H9 (cell line): ENCODE results near the gene ITGA2. TPM values are rescaled to one million over a fixed set of nuclear protein-coding genes. Genes with fewer than 3 reads are reported as not detected.

Experiments
- DNase-seq: peaks from one replicate; pipeline ENCODE4 v3.0.0-alpha.2; 2017
- H2AFZ ChIP-seq: one replicate; pipeline ENCODE4 v1.6.1; 2013; ENCODE audit warnings: mild to moderate bottlenecking, low read length, control low read depth, moderate library complexity
- H2AK5ac ChIP-seq: 2 replicates; pipeline ENCODE4 v1.6.1; 2013; ENCODE audit warnings: low read length, control low read depth, mixed read lengths; ENCODE audit not compliant: insufficient read length
- H2BK120ac ChIP-seq: one replicate; pipeline ENCODE4 v1.6.1; 2013; ENCODE audit warnings: low read depth, mild to moderate bottlenecking, low read length, control low read depth, inconsistent platforms; ENCODE audit not compliant: poor library complexity, severe bottlenecking
- H2BK12ac ChIP-seq: 2 replicates; pipeline ENCODE4 v1.6.1; 2013; ENCODE audit warnings: low read length, control low read depth, mixed read lengths, low read depth; ENCODE audit not compliant: insufficient read length
- H2BK15ac ChIP-seq: 2 replicates; pipeline ENCODE4 v1.6.1; 2013; ENCODE audit warnings: low read depth, low read length, control low read depth
- H2BK20ac ChIP-seq: one replicate; pipeline ENCODE4 v1.6.1; 2013; ENCODE audit warnings: low read depth, mild to moderate bottlenecking, low read length, control low read depth, inconsistent platforms; ENCODE audit not compliant: poor library complexity, severe bottlenecking
- H2BK5ac ChIP-seq: 2 replicates; pipeline ENCODE4 v1.6.1; 2013; ENCODE audit warnings: low read length, control low read depth, mixed read lengths; ENCODE audit not compliant: insufficient read length
- H3K14ac ChIP-seq: 2 replicates; pipeline ENCODE4 v1.6.1; 2013; ENCODE audit warnings: low read length, control low read depth; ENCODE audit not compliant: insufficient read depth
- H3K18ac ChIP-seq: 2 replicates; pipeline ENCODE4 v1.6.1; 2013; ENCODE audit warnings: low read depth, mild to moderate bottlenecking, mixed read lengths, low read length, control low read depth; ENCODE audit not compliant: insufficient read length
- H3K23ac ChIP-seq: 2 replicates; pipeline ENCODE4 v1.6.1; 2013; ENCODE audit warnings: low read length, control low read depth, mixed read lengths, low read depth; ENCODE audit not compliant: insufficient read length
- H3K23me2 ChIP-seq: 2 replicates; pipeline ENCODE4 v1.6.1; 2013; ENCODE audit warnings: low read depth, mild to moderate bottlenecking, mixed read lengths, low read length, control low read depth; ENCODE audit not compliant: insufficient read length, poor library complexity, severe bottlenecking
- H3K27ac ChIP-seq: 2 replicates; pipeline ENCODE4 v1.5.1; 2013; ENCODE audit warnings: low read length, control low read depth, mixed read lengths, low read depth; ENCODE audit not compliant: insufficient read length
- H3K27me3 ChIP-seq: 2 replicates; pipeline ENCODE4 v1.6.1; 2013; ENCODE audit warnings: low read length, control low read depth, inconsistent platforms; ENCODE audit not compliant: insufficient read depth
- H3K4ac ChIP-seq: 2 replicates; pipeline ENCODE4 v1.6.1; 2013; ENCODE audit warnings: low read depth, mild to moderate bottlenecking, control low read depth, inconsistent platforms, low read length, moderate library complexity
- H3K4me1 ChIP-seq: 2 replicates; pipeline ENCODE4 v1.6.1; 2013; ENCODE audit warnings: low read length, control low read depth, inconsistent platforms; ENCODE audit not compliant: insufficient read depth
- H3K4me2 ChIP-seq: 2 replicates; pipeline ENCODE4 v1.6.1; 2013; ENCODE audit warnings: low read length, control low read depth, mixed read lengths; ENCODE audit not compliant: insufficient read length, insufficient read depth
- H3K56ac ChIP-seq: 2 replicates; pipeline ENCODE4 v1.6.1; 2013; ENCODE audit warnings: low read depth, mild to moderate bottlenecking, mixed read lengths, low read length, control low read depth; ENCODE audit not compliant: insufficient read length
- H3K79me1 ChIP-seq: 2 replicates; pipeline ENCODE4 v1.6.1; 2013; ENCODE audit warnings: low read depth, mild to moderate bottlenecking, moderate library complexity, low read length, control low read depth, inconsistent platforms; ENCODE audit not compliant: insufficient read depth, poor library complexity, severe bottlenecking
- H3K79me2 ChIP-seq: 2 replicates; pipeline ENCODE4 v1.6.1; 2013; ENCODE audit warnings: low read length, control low read depth, inconsistent platforms; ENCODE audit not compliant: insufficient read depth
- H3K9ac ChIP-seq: 2 replicates; pipeline ENCODE4 v1.6.1; 2013; ENCODE audit warnings: low read length, control low read depth, mixed read lengths; ENCODE audit not compliant: insufficient read length; ENCODE audit errors: extremely low read depth
- H3K9me3 ChIP-seq: one replicate; pipeline ENCODE4 v1.6.1; 2013; ENCODE audit warnings: low read depth, low read length, inconsistent platforms; ENCODE audit not compliant: control insufficient read depth
- H3T11ph ChIP-seq: one replicate; pipeline ENCODE4 v1.6.1; 2013; ENCODE audit warnings: mild to moderate bottlenecking, low read length, control low read depth, inconsistent platforms
- H4K20me1 ChIP-seq: one replicate; pipeline ENCODE4 v1.6.1; 2013; ENCODE audit not compliant: control insufficient read depth, insufficient read length, insufficient read depth
- H4K5ac ChIP-seq: 2 replicates; pipeline ENCODE4 v1.6.1; 2013; ENCODE audit warnings: low read depth, mild to moderate bottlenecking, mixed read lengths, low read length, control low read depth; ENCODE audit not compliant: insufficient read length
- H4K8ac ChIP-seq: replicated peaks from 2 replicates; pipeline ENCODE4 v1.6.1; 2013; ENCODE audit warnings: low read length, control low read depth, mixed read lengths, low read depth; ENCODE audit not compliant: insufficient read length
- H4K91ac ChIP-seq: 2 replicates; pipeline ENCODE4 v1.6.1; 2013; ENCODE audit warnings: low read depth, mild to moderate bottlenecking, moderate library complexity, mixed read lengths, low read length, control low read depth; ENCODE audit not compliant: insufficient read length
- H3K27ac Mint-ChIP-seq, 3 experiments: 2 replicates in 2 of 3; 3 replicates in 1 of 3; pipeline ENCODE4 v1.8.0; 2020 to 2021; ENCODE audit warnings: mixed read lengths in 3 of 3, mild to moderate bottlenecking in 1 of 3, moderate library complexity in 1 of 3
- H3K27me3 Mint-ChIP-seq: 2 replicates; pipeline ENCODE4 v1.8.0; 2021; ENCODE audit warnings: low read depth, mild to moderate bottlenecking, moderate library complexity, mixed read lengths
- H3K36me3 Mint-ChIP-seq, 3 experiments: 2 replicates in 2 of 3; 3 replicates in 1 of 3; pipeline ENCODE4 v1.8.0; 2020 to 2021; ENCODE audit warnings: low read depth in 3 of 3, mixed read lengths in 3 of 3; ENCODE audit not compliant: insufficient read depth in 1 of 3
- H3K4me1 Mint-ChIP-seq, 2 experiments: 2 replicates each; pipeline ENCODE4 v1.8.0; 2020; ENCODE audit warnings: mixed read lengths in 2 of 2
- H3K4me3 Mint-ChIP-seq, 2 experiments: 2 replicates in 1 of 2; 3 replicates in 1 of 2; pipeline ENCODE4 v1.8.0; 2020 to 2021; ENCODE audit warnings: mild to moderate bottlenecking in 2 of 2, mixed read lengths in 2 of 2, moderate library complexity in 1 of 2
- H3K9me3 Mint-ChIP-seq, 2 experiments: 2 replicates in 1 of 2; 3 replicates in 1 of 2; pipeline ENCODE4 v1.8.0; 2020; ENCODE audit warnings: mild to moderate bottlenecking in 2 of 2, mixed read lengths in 2 of 2, moderate library complexity in 1 of 2
- CTCF ChIP-seq: fragments of 200-600 bp; sonication (generic); conservative IDR thresholded peaks from 3 replicates; pipeline ENCODE4 v1.8.0; 2021; ENCODE audit warnings: antibody characterized with exemption, mild to moderate bottlenecking
- WGBS: extraction: QIAGEN DNeasy Blood & Tissue Kit; methylation state at CpG from one replicate; pipeline ENCODE4 v1.1.7; 2013; ENCODE audit warnings: missing lambda C conversion rate, low lambda C conversion rate, mixed read lengths; ENCODE audit not compliant: insufficient read length; ENCODE audit errors: extremely low coverage; 5-methylcytosine and 5-hydroxymethylcytosine counted together
- total RNA-seq: library from RNA; stranded (reverse); gene quantifications from 2 replicates; pipeline ENCODE4 v1.2.1, GENCODE V29; 2021

The ITGA2 gene
- total RNA-seq, 1 experiment from 2014 or later: 3.0 TPM

GRCh38 chr5:53011233-53011632 is 22.1 kb downstream of the ITGA2 start:
- WGBS: no CpG with 5 or more reads among the region's 1 CpG
- H3K9ac ChIP-seq: no peak overlapping the region
- Mint-ChIP-seq H3K27ac (peak overlapping the region in 1 of 3 experiments; percentile 5; a peak in 1 of 7 replicates), H3K27me3 (no peaks in the 10 kb centered on the region), H3K4me3 (no peak overlapping the region), H3K4me1 (peaks cover 0 to 9% of the 10 kb centered on the region in 2 experiments; a peak in 2 of 4 replicates), H3K9me3 (no peaks in the 10 kb centered on the region), H3K36me3 (no peaks in the 10 kb centered on the region)
- no peak overlapping the region for H4K5ac ChIP-seq
- H2BK15ac ChIP-seq: no peak overlapping the region
- H3K79me2 ChIP-seq: no peaks in the 10 kb centered on the region
- no peak overlapping the region for H2BK12ac ChIP-seq
- no peak overlapping the region for H2BK5ac ChIP-seq
- no peak overlapping the region for H3K4me2 ChIP-seq
- H2AFZ ChIP-seq: no peak overlapping the region
- H3T11ph ChIP-seq: no peak overlapping the region
- H4K20me1 ChIP-seq: no peaks in the 10 kb centered on the region
- TF ChIP-seq CTCF: no peak
- no peaks in the 10 kb centered on the region for H3K4me1 ChIP-seq
- H2AK5ac ChIP-seq: no peak overlapping the region
- no peak overlapping the region for H3K4ac ChIP-seq
- no peak overlapping the region for H4K91ac ChIP-seq
- H3K23me2 ChIP-seq: no peaks in the 10 kb centered on the region
- H3K9me3 ChIP-seq: no peaks in the 10 kb centered on the region
- H3K27ac ChIP-seq: no peak overlapping the region
- H3K56ac ChIP-seq: no peak overlapping the region
- no peak for DNase-seq
- no peak overlapping the region for H2BK20ac ChIP-seq
- no peaks in the 10 kb centered on the region for H3K79me1 ChIP-seq
- no peak overlapping the region for H3K18ac ChIP-seq
- H3K23ac ChIP-seq: no peak overlapping the region
- H3K14ac ChIP-seq: no peak overlapping the region
- no peaks in the 10 kb centered on the region for H3K27me3 ChIP-seq
- H2BK120ac ChIP-seq: no peak overlapping the region
- no peak overlapping the region for H4K8ac ChIP-seq
